ENCODE results near the gene LIN37. TPM values are rescaled to one million over a fixed set of nuclear protein-coding genes. Genes with fewer than 3 reads are reported as not detected.

The LIN37 gene
- total RNA-seq, 1 experiment from 2014 or later = 5.9 TPM

DNA sequence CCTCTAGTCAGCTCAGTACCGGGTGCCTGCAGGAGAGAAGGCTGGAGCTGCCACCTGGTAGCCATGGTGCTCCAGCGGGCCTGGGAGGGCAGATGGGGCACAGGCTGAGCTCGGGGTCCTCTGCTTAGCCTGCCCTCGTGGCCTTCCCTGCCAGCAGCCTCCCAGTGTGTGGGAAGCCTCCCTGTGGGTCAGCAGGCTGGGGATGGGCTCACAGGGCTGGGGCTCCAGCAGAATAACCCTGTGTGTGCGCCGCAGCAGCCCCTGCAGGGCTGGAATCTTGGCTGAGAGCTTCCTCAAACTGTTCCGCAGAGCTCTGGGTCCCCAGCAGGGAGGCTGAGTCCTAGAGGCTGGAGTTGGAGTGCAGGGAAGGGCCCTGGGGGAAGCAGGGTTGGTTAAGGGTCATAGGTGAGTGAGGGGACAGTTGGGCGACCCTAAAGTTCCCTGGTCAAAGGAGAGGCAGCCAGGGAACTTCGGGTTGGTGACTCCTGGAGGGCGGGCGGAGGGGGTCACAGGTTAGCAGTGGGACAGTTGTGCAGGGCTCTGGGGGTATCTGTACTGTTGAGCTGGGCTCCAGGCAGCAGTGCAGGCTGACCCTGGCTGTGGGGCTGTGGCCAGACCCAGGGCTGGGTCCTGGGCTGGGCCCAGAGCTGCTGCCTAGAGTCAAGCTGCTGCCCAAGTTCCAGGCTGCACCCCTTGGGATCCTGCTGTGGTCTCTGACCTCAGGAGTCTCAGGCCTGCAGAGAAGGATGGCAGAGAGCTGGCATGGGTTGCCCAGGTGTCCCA lies 41.0 kb downstream of the LIN37 start:
- DNase-seq = peak; percentile 20

More for the DNA sequence above, 41.0 kb downstream of the LIN37 start:
- Histone ChIP-seq H4K8ac (replicated peaks; ENCODE audit: insufficient read length, low read depth, low read length) (no peak overlapping the region), H4K91ac (ENCODE audit: insufficient read length, low read depth, low read length) (no peak overlapping the region), H2AK5ac (ENCODE audit: insufficient read length, low read length) (no peak overlapping the region), H3K27me3 (ENCODE audit: insufficient read depth, low read length) (no peaks in the 10 kb centered on the region), H3K4me2 (ENCODE audit: insufficient read depth, insufficient read length, low read length) (no peak overlapping the region), H2BK5ac (ENCODE audit: insufficient read length, low read length) (no peak overlapping the region), H3K14ac (ENCODE audit: insufficient read depth, low read length) (no peak overlapping the region; the same call in 1 of the 2 replicates), H2BK120ac (ENCODE audit: low read depth, low read length, poor library complexity, severe bottlenecking) (no peak overlapping the region), H3K4me1 (ENCODE audit: insufficient read depth, low read length) (no peaks in the 10 kb centered on the region), H3K18ac (ENCODE audit: insufficient read length, low read depth, low read length) (no peak overlapping the region), H2BK15ac (ENCODE audit: low read depth, low read length) (no peak overlapping the region), H3K56ac (ENCODE audit: insufficient read length, low read depth, low read length) (no peak overlapping the region), H3K79me2 (ENCODE audit: insufficient read depth, low read length) (no peaks in the 10 kb centered on the region), H2AFZ (ENCODE audit: low read length) (no peak overlapping the region), H3K9ac (ENCODE audit: extremely low read depth, insufficient read length, low read length) (no peak overlapping the region), H2BK12ac (ENCODE audit: insufficient read length, low read depth, low read length) (no peak overlapping the region), H3T11ph (ENCODE audit: low read length) (no peak overlapping the region), H3K79me1 (ENCODE audit: insufficient read depth, low read depth, low read length, poor library complexity, severe bottlenecking) (no peaks in the 10 kb centered on the region), H4K5ac (ENCODE audit: insufficient read length, low read depth, low read length) (no peak overlapping the region), H3K23ac (ENCODE audit: insufficient read length, low read depth, low read length) (no peak overlapping the region), H3K4ac (ENCODE audit: low read depth, low read length) (no peak overlapping the region), H3K27ac (ENCODE audit: insufficient read length, low read depth, low read length) (no peak overlapping the region), H3K9me3 (ENCODE audit: control insufficient read depth, low read depth, low read length) (no peaks in the 10 kb centered on the region), H2BK20ac (ENCODE audit: low read depth, low read length, poor library complexity, severe bottlenecking) (no peak overlapping the region), H4K20me1 (ENCODE audit: control insufficient read depth, insufficient read depth, insufficient read length) (peaks cover 3% of the 10 kb centered on the region), H3K23me2 (ENCODE audit: insufficient read length, low read depth, low read length, poor library complexity, severe bottlenecking) (peaks cover 7% of the 10 kb centered on the region)
- Mint-ChIP-seq H3K27ac (no peak overlapping the region), H3K27me3 (ENCODE audit: low read depth) (peaks cover 3% of the 10 kb centered on the region; the same call in 1 of the 2 replicates), H3K4me1 (peaks cover 10 to 19% of the 10 kb centered on the region in 2 experiments), H3K9me3 (no peaks in the 10 kb centered on the region), H3K4me3 (no peak overlapping the region), H3K36me3 (ENCODE audit: insufficient read depth in 1 of 3, low read depth in 3 of 3) (no peaks in the 10 kb centered on the region; a peak in 1 of 7 replicates)
- WGBS (ENCODE audit: extremely low coverage, insufficient read length, low lambda C conversion rate) = no CpG with 5 or more reads among the region's 11 CpGs
- TF ChIP-seq, protein P1, sequence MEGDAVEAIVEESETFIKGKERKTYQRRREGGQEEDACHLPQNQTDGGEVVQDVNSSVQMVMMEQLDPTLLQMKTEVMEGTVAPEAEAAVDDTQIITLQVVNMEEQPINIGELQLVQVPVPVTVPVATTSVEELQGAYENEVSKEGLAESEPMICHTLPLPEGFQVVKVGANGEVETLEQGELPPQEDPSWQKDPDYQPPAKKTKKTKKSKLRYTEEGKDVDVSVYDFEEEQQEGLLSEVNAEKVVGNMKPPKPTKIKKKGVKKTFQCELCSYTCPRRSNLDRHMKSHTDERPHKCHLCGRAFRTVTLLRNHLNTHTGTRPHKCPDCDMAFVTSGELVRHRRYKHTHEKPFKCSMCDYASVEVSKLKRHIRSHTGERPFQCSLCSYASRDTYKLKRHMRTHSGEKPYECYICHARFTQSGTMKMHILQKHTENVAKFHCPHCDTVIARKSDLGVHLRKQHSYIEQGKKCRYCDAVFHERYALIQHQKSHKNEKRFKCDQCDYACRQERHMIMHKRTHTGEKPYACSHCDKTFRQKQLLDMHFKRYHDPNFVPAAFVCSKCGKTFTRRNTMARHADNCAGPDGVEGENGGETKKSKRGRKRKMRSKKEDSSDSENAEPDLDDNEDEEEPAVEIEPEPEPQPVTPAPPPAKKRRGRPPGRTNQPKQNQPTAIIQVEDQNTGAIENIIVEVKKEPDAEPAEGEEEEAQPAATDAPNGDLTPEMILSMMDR (conservative IDR thresholded peaks at IDR 0.05) = no peak

All from H9 (cell line).